Epithelial cell of esophagus (primary cell): ENCODE results near the gene DVL1.

ENCODE experiments used
- DNase-seq: peaks from one replicate; pipeline ENCODE4 v3.0.0; 2010; ENCODE audit warnings: low read depth
- H3K4me3 ChIP-seq: 2 replicates; pipeline ENCODE4 v1.5.1; 2011; ENCODE audit warnings: mild to moderate bottlenecking, low read length, control low read depth
- TF ChIP-seq, protein P1 (sequence below): IDR thresholded peaks from 2 replicates; pipeline ENCODE4 v1.5.1; 2011; ENCODE audit warnings: low read depth, mild to moderate bottlenecking, low read length, control low read depth, inconsistent platforms; ENCODE audit not compliant: insufficient read depth; ENCODE audit errors: missing control alignments

Gene DVL1

DNA sequence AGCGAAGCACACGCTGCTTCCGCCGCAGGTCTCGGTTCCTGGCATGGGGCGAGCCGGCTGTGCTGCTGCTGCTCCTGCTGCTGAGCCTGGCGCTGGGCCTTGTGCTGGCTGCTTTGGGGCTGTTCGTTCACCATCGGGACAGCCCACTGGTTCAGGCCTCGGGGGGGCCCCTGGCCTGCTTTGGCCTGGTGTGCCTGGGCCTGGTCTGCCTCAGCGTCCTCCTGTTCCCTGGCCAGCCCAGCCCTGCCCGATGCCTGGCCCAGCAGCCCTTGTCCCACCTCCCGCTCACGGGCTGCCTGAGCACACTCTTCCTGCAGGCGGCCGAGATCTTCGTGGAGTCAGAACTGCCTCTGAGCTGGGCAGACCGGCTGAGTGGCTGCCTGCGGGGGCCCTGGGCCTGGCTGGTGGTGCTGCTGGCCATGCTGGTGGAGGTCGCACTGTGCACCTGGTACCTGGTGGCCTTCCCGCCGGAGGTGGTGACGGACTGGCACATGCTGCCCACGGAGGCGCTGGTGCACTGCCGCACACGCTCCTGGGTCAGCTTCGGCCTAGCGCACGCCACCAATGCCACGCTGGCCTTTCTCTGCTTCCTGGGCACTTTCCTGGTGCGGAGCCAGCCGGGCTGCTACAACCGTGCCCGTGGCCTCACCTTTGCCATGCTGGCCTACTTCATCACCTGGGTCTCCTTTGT is 15.5 kb downstream of the DVL1 start:
- H3K4me3 ChIP-seq: no peak overlapping the region
- DNase-seq: no peak
- TF ChIP-seq, protein P1, sequence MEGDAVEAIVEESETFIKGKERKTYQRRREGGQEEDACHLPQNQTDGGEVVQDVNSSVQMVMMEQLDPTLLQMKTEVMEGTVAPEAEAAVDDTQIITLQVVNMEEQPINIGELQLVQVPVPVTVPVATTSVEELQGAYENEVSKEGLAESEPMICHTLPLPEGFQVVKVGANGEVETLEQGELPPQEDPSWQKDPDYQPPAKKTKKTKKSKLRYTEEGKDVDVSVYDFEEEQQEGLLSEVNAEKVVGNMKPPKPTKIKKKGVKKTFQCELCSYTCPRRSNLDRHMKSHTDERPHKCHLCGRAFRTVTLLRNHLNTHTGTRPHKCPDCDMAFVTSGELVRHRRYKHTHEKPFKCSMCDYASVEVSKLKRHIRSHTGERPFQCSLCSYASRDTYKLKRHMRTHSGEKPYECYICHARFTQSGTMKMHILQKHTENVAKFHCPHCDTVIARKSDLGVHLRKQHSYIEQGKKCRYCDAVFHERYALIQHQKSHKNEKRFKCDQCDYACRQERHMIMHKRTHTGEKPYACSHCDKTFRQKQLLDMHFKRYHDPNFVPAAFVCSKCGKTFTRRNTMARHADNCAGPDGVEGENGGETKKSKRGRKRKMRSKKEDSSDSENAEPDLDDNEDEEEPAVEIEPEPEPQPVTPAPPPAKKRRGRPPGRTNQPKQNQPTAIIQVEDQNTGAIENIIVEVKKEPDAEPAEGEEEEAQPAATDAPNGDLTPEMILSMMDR: no peak

DNA sequence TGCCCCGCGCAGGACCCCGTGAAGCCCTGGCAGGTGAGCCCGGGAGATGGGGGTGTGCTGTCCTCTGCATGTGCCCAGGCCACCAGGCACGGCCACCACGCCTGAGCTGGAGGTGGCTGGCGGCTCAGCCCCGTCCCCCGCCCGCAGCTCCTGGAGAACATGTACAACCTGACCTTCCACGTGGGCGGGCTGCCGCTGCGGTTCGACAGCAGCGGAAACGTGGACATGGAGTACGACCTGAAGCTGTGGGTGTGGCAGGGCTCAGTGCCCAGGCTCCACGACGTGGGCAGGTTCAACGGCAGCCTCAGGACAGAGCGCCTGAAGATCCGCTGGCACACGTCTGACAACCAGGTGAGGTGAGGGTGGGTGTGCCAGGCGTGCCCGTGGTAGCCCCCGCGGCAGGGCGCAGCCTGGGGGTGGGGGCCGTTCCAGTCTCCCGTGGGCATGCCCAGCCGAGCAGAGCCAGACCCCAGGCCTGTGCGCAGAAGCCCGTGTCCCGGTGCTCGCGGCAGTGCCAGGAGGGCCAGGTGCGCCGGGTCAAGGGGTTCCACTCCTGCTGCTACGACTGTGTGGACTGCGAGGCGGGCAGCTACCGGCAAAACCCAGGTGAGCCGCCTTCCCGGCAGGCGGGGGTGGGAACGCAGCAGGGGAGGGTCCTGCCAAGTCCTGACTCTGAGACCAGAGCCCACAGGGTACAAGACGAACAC is 16.3 kb downstream of the DVL1 start:
- TF ChIP-seq, protein P1: no peak

DNA sequence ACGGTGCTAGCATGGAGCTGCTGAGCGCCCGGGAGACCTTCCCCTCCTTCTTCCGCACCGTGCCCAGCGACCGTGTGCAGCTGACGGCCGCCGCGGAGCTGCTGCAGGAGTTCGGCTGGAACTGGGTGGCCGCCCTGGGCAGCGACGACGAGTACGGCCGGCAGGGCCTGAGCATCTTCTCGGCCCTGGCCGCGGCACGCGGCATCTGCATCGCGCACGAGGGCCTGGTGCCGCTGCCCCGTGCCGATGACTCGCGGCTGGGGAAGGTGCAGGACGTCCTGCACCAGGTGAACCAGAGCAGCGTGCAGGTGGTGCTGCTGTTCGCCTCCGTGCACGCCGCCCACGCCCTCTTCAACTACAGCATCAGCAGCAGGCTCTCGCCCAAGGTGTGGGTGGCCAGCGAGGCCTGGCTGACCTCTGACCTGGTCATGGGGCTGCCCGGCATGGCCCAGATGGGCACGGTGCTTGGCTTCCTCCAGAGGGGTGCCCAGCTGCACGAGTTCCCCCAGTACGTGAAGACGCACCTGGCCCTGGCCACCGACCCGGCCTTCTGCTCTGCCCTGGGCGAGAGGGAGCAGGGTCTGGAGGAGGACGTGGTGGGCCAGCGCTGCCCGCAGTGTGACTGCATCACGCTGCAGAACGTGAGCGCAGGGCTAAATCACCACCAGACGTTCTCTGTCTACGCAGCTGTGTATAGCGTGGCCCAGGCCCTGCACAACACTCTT is 17.0 kb downstream of the DVL1 start:
- TF ChIP-seq, protein P1: no peak
- no peak for DNase-seq
- no peak overlapping the region for H3K4me3 ChIP-seq

More for the DNA sequence above, 16.3 kb downstream of the DVL1 start:
- DNase-seq: peak; percentile 71
- H3K4me3 ChIP-seq: no peak overlapping the region

DNA sequence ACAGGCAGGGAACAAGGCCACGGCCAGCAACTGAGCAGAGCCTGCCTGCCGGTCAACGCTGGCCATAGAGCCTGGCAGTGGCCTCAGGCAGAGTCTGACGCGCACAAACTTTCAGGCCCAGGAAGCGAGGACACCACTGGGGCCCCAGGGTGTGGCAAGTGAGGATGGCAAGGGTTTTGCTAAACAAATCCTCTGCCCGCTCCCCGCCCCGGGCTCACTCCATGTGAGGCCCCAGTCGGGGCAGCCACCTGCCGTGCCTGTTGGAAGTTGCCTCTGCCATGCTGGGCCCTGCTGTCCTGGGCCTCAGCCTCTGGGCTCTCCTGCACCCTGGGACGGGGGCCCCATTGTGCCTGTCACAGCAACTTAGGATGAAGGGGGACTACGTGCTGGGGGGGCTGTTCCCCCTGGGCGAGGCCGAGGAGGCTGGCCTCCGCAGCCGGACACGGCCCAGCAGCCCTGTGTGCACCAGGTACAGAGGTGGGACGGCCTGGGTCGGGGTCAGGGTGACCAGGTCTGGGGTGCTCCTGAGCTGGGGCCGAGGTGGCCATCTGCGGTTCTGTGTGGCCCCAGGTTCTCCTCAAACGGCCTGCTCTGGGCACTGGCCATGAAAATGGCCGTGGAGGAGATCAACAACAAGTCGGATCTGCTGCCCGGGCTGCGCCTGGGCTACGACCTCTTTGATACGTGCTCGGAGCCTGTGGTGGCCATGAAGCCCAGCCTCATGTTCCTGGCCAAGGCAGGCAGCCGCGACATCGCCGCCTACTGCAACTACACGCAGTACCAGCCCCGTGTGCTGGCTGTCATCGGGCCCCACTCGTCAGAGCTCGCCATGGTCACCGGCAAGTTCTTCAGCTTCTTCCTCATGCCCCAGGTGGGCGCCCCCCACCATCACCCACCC is 17.9 kb downstream of the DVL1 start, which contains the start of gene TAS1R3:
Gene TAS1R3 (plus strand): TSS at position 213 of the 898 bp plus-strand sequence. CDS start 66 bp downstream, at position 279.
- DNase-seq: no peak
- TF ChIP-seq, protein P1: no peak
- no peak within 1 kb of the TSS for H3K4me3 ChIP-seq

DNA sequence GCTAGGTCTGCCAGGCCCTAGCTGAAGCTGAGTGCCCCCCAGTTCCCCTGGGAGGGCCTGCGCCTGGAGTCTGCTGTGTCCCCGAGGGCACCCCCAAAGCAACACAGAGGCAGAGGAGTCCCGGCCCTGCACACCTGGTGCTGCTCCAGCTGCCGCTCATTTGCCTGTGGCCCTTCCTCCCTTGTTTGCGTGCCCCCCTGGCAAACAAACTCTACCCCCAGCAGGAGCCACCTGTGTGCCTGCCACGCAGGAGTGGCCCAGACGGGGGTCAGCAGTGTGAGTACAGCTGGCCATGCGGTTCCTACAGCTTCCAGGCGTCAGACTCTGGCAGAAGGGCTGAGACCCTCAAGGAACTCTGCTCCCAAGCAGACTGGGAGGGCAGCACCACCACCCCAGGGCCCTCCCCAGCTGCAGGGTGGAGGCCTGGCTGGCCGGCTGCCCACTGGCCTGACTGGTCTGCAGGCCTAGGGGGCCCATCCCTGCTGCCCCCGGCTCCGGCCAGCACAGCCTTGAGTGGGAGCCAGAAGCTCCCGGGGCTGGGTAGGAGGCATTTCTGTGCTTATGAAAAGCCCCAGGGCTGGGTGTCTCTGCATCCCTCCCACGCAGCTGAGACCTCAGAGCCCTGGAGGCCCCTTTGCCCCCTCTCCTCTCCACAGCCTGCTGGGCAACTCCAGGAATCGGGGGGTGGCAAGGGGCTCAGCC is 18.7 kb downstream of the DVL1 start:
- TF ChIP-seq, protein P1: no peak
- H3K4me3 ChIP-seq: no peak overlapping the region
- DNase-seq: no peak
